ENCODE measurements around the gene PIK3C3.

GRCh38 chr18:42029092-42029491, 74.1 kb downstream of the PIK3C3 start:
- TF ChIP-seq MIER1 (IDR thresholded peaks at IDR 0.05; ENCODE audit: low read depth): no peak
- TF ChIP-seq HCFC1 (IDR thresholded peaks at IDR 0.05; ENCODE audit: low read depth, low read length): no peak
- TF ChIP-seq NFYB (IDR thresholded peaks at IDR 0.05; ENCODE audit: extremely low read depth, insufficient read length): no peak
